Ovary (tissue), 9 donors: ENCODE data around the gene BMF. TPM values are rescaled to one million over a fixed set of nuclear protein-coding genes. Genes with fewer than 3 reads are reported as not detected.

Experiments used
- DNase-seq, 5 donors: peaks; one replicate each; pipeline ENCODE4 v3.0.0-alpha.2; 2019 to 2020
- H3K27ac ChIP-seq, 2 donors: fragments of 200-600 bp; one replicate each; pipeline versions ENCODE4 v1.5.1 to v1.8.0; 2019 to 2022
- H3K27me3 ChIP-seq: fragments of 200-600 bp; one replicate; pipeline ENCODE4 v1.8.0; 2022
- H3K36me3 ChIP-seq: fragments of 200-600 bp; sonication (generic); one replicate; pipeline ENCODE4 v1.5.1; 2019
- H3K4me1 ChIP-seq: one replicate; pipeline ENCODE4 v1.8.1; 2013; ENCODE audit warnings: mild to moderate bottlenecking, moderate library complexity; ENCODE audit not compliant: insufficient read depth
- H3K4me3 ChIP-seq: fragments of 200-600 bp; sonication (generic); one replicate; pipeline ENCODE4 v1.5.1; 2017
- H3K9me3 ChIP-seq, 2 donors: fragments of 200-600 bp in 1 of 2; sonication (generic) in 1 of 2; one replicate each; pipeline versions ENCODE4 v1.5.1 to v1.8.1; 2013 to 2019; ENCODE audit warnings: mild to moderate bottlenecking in 1 of 2, moderate library complexity in 1 of 2
- CTCF ChIP-seq, 3 donors: fragments of 450-650 bp in 2 of 3; fragments of 200-600 bp in 1 of 3; IDR thresholded peaks; one replicate each; pipeline versions ENCODE4 v1.5.1 to v1.8.0; 2016 to 2022; ENCODE audit warnings: antibody characterized with exemption in 3 of 3, mild to moderate bottlenecking in 1 of 3
- EP300 ChIP-seq: sonication (generic); formaldehyde crosslinking; IDR thresholded peaks from one replicate; pipeline ENCODE4 v1.6.1; 2017; ENCODE audit warnings: antibody characterized with exemption
- POLR2A ChIP-seq: fragments of 450-650 bp; IDR thresholded peaks from one replicate; pipeline ENCODE4 v1.6.1; 2017; ENCODE audit warnings: antibody characterized with exemption, mild to moderate bottlenecking, moderate library complexity
- WGBS, 3 donors: extraction: QIAGEN DNeasy Blood & Tissue Kit in 1 of 3; methylation state at CpG; one replicate each; pipeline versions ENCODE4 v1.1.5 to v1.1.7; 2013 to 2017; 5-methylcytosine and 5-hydroxymethylcytosine counted together
- intact Hi-C, 4 donors: fragments of 100-400 bp; cut with DNase I; formaldehyde crosslinking; loops; one replicate each; pipeline versions ENCODE4 v1.11.0 to v1.15.1; 2022 to 2023
- polyA plus RNA-seq, 2 donors: library from polyadenylated mRNA; stranded (reverse); fragments of 200-250 nt in 1 of 2; fragments of 350-450 nt in 1 of 2; fragmentation: Illumina TruSeq in 1 of 2; extraction: RNeasy Lipid Tissue Mini Kit (QIAGEN cat#74804) in 1 of 2; gene quantifications; one replicate each; pipeline ENCODE4 v1.2.3, GENCODE V29; 2013 to 2014
- total RNA-seq, 7 donors: library from RNA; depleted of rRNA in 2 of 7; stranded (reverse); fragments of >200 nt in 2 of 7; fragmentation: NEBNext Ultra II Directional in 3 of 7; extraction: Animal tissue kit (Norgen Biotek cat#: 25700) in 3 of 7; gene quantifications; one replicate each; pipeline versions ENCODE4 v1.1.0 to v1.2.4, GENCODE V29; 2016 to 2023
- donor health status: DM: no; HTN: no; CAD: no; lungs with moderate emphysema.
- donor health status: DM: no; HTN: no; CAD: no.
- donor health status: Bipolar disorder and iron deficiency.
- donor health status: DM: yes; HTN: yes; CAD: no.
- donor health status: DM: no; HTN: no; CAD: no.
- donor health status: DM: yes; HTN: yes; CAD: no.

The BMF gene
- total and polyA plus RNA-seq, 9 donors: 5.7 to 26.5 (median 17.2) TPM

GRCh38 chr15:40061212-40061901, 47.3 kb downstream of the BMF start:
- no peak for TF ChIP-seq POLR2A
- TF ChIP-seq CTCF (IDR thresholded peaks at IDR 0.05): no peak
- no peak for TF ChIP-seq EP300
- WGBS, 3 donors: 96 to 97% (median 96%) methylated on average over 15 of the region's 15 CpGs
- no peak overlapping the region for H3K4me3 ChIP-seq
- no peaks in the 10 kb centered on the region for H3K27me3 ChIP-seq
- intact Hi-C loops: no loop called here
- H3K27ac ChIP-seq: no peak overlapping the region
- DNase-seq: peak in 1 of 5 donors; percentile 11
- no peaks in the 10 kb centered on the region for H3K4me1 ChIP-seq
- no peaks in the 10 kb centered on the region for H3K9me3 ChIP-seq
- H3K36me3 ChIP-seq: no peaks in the 10 kb centered on the region

DNA sequence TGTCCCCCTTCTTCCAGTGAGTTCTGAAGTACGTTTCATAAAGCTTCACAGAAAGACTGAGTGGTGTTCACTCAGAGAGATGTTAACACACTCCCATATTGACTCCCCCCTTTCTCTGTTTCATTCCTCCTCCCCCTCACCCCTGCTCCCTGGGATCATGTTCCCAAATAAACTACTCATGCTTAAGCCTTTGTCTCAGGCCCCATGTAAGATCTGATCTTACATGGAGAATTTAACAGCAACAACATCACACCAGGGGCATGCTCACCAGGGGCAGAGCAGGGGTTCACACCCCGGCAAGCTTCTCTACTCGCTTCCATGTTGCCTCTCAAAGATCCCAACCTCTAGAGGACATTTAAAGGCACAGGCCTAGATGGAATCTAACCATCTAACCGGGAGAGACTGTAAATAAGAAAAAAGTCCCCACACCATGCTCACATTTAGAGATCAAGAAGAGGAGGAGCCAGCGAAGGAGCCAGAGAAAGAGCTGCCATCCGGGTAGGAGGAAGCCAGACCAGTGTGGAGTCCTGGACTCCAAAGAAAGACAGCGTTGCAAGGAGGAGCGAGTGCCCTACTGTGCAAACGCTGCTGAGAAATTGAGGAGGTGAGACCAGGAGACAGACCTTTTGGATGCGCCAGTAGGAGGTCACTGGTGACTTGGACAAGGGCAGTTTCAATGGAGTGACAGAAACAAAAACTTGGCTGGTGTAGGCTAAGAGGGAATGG, 48.3 kb downstream of the BMF start:
- H3K9me3 ChIP-seq: no peaks in the 10 kb centered on the region
- H3K4me1 ChIP-seq: no peaks in the 10 kb centered on the region
- H3K27ac ChIP-seq: no peak overlapping the region
- intact Hi-C loops: no loop called here
- DNase-seq: peak in 3 of 5 donors; percentile 1 to 7 (median 4)
- H3K36me3 ChIP-seq: no peaks in the 10 kb centered on the region
- TF ChIP-seq POLR2A (no peak), CTCF (IDR thresholded peaks at IDR 0.05) (no peak), EP300 (no peak)
- no peaks in the 10 kb centered on the region for H3K27me3 ChIP-seq
- H3K4me3 ChIP-seq: no peak overlapping the region
- 89 to 93% (median 91%) methylated on average over 10 of the region's 10 CpGs for WGBS, 3 donors

DNA sequence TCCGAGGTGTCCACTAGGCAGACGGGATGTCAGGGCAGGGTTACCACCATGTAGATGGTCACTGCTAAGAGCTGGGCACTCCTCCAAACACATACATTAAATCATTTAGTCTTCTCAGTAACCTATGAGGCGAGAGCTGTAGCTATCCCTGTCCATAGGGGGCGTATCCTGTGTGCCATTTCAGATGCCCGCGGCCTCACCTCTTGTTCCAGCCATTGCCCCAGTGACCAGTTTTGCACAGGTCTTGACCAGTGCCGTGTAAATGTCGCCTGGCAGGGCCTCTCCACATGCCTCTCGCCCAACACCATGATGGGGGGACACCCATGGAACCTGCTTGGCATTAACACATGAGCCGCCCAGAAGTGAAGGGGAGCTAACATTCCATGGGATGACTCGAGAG, 48.9 kb downstream of the BMF start:
- TF ChIP-seq POLR2A (no peak), CTCF (IDR thresholded peaks at IDR 0.05) (no peak), EP300 (no peak)
- H3K36me3 ChIP-seq: no peaks in the 10 kb centered on the region
- WGBS, 3 donors: 83 to 92% (median 86%) methylated on average over 11 of the region's 11 CpGs
- DNase-seq: peak in 2 of 5 donors; percentile 9 to 16
- H3K4me1 ChIP-seq: no peaks in the 10 kb centered on the region
- no peaks in the 10 kb centered on the region for H3K9me3 ChIP-seq
- no peak overlapping the region for H3K4me3 ChIP-seq
- intact Hi-C loops: loop anchor here in 1 of 4 donors (10.0 kb wide), 1 partner anchor 45 kb away; the partner anchor contains the start of gene BMF
- no peaks in the 10 kb centered on the region for H3K27me3 ChIP-seq
- H3K27ac ChIP-seq: no peak overlapping the region

DNA sequence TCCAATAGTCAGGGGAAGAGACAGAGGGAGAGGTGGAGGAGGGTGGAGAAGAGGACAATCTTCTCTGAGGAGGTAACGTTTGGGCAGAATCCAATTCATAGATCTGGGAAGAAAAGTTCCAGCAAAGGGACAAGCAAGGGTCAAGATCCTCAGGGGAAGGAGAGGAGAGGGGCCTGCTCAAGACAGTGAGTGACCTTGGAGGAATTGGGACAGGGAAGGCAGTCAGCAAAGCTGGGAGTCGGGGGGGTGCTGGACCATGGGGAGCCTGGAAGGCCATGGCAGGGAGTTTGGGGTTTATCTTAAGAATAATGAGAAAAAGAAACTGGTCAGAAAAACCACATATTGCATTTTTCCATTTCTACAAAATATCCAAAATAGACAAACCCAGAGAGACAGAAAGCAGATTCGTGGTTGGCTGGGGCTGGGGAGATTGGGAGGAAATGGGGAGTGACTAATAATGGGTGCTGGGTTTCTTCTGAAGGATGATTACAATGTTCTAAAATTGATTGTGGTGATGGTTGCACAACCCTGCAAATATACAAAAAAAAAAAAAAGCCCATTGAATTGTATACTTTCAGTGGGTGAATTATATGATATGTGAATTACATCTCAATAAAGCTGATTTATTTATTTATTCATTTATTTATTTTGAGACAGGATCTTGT, 50.1 kb downstream of the BMF start:
- Histone ChIP-seq H3K27ac (no peak overlapping the region), H3K9me3 (no peaks in the 10 kb centered on the region), H3K4me1 (no peaks in the 10 kb centered on the region), H3K4me3 (no peak overlapping the region), H3K36me3 (no peaks in the 10 kb centered on the region), H3K27me3 (no peaks in the 10 kb centered on the region)
- intact Hi-C loops: loop anchor here in 1 of 4 donors (10.0 kb wide), 1 partner anchor 46 kb away; the partner anchor contains the start of gene BMF
- peak in 2 of 5 donors; percentile 14 to 15 for DNase-seq
- WGBS, 3 donors: 44 to 55% (median 55%) methylated on average over 3 of the region's 3 CpGs
- TF ChIP-seq POLR2A (no peak), CTCF (IDR thresholded peaks at IDR 0.05) (no peak), EP300 (no peak)
